ENCODE data around the gene KIF13A.

GRCh38 chr6:17890309-17890708, 97.1 kb downstream of the KIF13A start:
- TF ChIP-seq FOS (IDR thresholded peaks at IDR 0.05; ENCODE audit: borderline replicate concordance, insufficient read depth, low read length) (no peak), JUN (IDR thresholded peaks at IDR 0.05; ENCODE audit: borderline replicate concordance, insufficient read depth, insufficient read length, low read depth) (no peak), EZH2 (IDR thresholded peaks at IDR 0.05; ENCODE audit: borderline replicate concordance, low read depth, low read length, severe bottlenecking) (no peak), GATA2 (IDR thresholded peaks at IDR 0.05; ENCODE audit: insufficient read depth, insufficient read length, low read depth, low read length) (no peak), CTCF (IDR thresholded peaks at IDR 0.05; ENCODE audit: extremely low read depth in 1 of 2, insufficient read depth in 1 of 2, low read depth in 1 of 2, low read length in 2 of 2) (no peak)

Measured in endothelial cell of umbilical vein (primary cell).